ENCODE results near the gene RIPK4.

DNA sequence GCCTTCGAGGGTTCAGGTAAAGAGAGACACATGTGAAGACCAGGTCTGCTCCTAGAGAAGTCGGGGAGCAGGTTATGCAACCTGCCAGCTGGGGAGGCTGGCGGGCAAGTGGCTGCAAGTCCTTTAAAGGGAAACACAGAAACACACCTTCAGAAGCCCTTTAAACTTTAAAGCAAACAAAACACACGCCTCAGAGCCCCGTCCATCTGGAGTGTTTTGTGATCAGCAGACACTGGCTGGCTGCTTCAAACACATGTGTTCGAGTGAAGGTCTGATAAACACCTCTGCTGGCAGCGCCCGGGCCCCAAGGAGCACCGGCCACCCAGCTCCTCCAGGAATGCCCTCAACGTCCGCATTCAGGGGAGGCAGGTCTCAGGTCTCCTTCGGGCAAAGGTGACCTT lies 15.2 kb downstream of the RIPK4 start:
- TF ChIP-seq, protein P1, sequence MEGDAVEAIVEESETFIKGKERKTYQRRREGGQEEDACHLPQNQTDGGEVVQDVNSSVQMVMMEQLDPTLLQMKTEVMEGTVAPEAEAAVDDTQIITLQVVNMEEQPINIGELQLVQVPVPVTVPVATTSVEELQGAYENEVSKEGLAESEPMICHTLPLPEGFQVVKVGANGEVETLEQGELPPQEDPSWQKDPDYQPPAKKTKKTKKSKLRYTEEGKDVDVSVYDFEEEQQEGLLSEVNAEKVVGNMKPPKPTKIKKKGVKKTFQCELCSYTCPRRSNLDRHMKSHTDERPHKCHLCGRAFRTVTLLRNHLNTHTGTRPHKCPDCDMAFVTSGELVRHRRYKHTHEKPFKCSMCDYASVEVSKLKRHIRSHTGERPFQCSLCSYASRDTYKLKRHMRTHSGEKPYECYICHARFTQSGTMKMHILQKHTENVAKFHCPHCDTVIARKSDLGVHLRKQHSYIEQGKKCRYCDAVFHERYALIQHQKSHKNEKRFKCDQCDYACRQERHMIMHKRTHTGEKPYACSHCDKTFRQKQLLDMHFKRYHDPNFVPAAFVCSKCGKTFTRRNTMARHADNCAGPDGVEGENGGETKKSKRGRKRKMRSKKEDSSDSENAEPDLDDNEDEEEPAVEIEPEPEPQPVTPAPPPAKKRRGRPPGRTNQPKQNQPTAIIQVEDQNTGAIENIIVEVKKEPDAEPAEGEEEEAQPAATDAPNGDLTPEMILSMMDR (IDR thresholded peaks at IDR 0.05) = no peak
- TF ChIP-seq POLR2AphosphoS5 (IDR thresholded peaks at IDR 0.05) = peak in 1 of 3 donors; percentile 16

All from breast epithelium (tissue), 3 donors.